Mesodermal cell (in vitro differentiated cells): ENCODE results near the gene TPM4.

Source experiments
- H3K27ac ChIP-seq: 2 replicates; pipeline ENCODE4 v1.7.0; 2013; ENCODE audit warnings: mild to moderate bottlenecking, low read depth, low read length, moderate library complexity; ENCODE audit not compliant: severe bottlenecking
- H3K36me3 ChIP-seq: 2 replicates; pipeline ENCODE4 v1.7.1; 2013; ENCODE audit warnings: mild to moderate bottlenecking, low read length, moderate library complexity; ENCODE audit not compliant: control insufficient read depth, insufficient read depth
- H3K4me1 ChIP-seq: one replicate; pipeline ENCODE4 v1.7.1; 2013; ENCODE audit warnings: mild to moderate bottlenecking, low read length; ENCODE audit not compliant: insufficient read depth, control insufficient read depth, poor library complexity, severe bottlenecking
- H3K4me3 ChIP-seq: 2 replicates; pipeline ENCODE4 v1.7.0; 2013; ENCODE audit warnings: low read length, control low read depth, mild to moderate bottlenecking; ENCODE audit not compliant: insufficient read depth, poor library complexity, severe bottlenecking; ENCODE audit errors: extremely low read depth
- H3K9me3 ChIP-seq: 2 replicates; pipeline ENCODE4 v1.7.1; 2013; ENCODE audit warnings: mild to moderate bottlenecking, low read length, moderate library complexity; ENCODE audit not compliant: control insufficient read depth
- whole genome bisulfite sequencing, 2 experiments: methylation state at CpG; one replicate each; pipeline ENCODE4 v1.1.5; 2013; ENCODE audit warnings: missing lambda C conversion rate in 2 of 2; ENCODE audit not compliant: insufficient coverage in 2 of 2; 5-methylcytosine and 5-hydroxymethylcytosine counted together

Gene TPM4

DNA sequence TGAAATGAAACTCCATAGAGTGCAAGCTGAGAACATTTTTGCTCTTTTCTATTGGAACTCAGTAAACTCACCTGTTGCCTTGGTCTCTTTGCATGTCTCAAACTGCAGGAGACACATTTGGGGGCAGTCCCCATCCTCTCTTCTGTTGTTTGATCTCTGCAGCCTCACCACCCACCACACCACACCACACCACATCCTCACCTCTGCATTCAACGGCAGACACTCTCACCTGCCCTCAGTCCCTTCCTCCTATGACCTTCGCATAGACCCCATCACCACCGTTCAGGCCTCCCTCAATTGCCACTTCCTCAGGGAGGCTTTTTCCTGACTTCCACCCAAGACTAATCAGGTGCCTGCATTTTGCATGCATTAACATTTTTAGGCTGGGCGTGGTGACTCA, 14.4 kb upstream of the TPM4 start:
- H3K36me3 ChIP-seq = no peaks in the 10 kb centered on the region
- H3K9me3 ChIP-seq = peaks cover 6% of the 10 kb centered on the region
- H3K4me3 ChIP-seq = no peak overlapping the region
- H3K4me1 ChIP-seq = peaks cover 14% of the 10 kb centered on the region
- H3K27ac ChIP-seq = no peak overlapping the region
- WGBS, 2 experiments = 62 to 76% methylated on average over 3 to 4 of the region's 4 CpGs

DNA sequence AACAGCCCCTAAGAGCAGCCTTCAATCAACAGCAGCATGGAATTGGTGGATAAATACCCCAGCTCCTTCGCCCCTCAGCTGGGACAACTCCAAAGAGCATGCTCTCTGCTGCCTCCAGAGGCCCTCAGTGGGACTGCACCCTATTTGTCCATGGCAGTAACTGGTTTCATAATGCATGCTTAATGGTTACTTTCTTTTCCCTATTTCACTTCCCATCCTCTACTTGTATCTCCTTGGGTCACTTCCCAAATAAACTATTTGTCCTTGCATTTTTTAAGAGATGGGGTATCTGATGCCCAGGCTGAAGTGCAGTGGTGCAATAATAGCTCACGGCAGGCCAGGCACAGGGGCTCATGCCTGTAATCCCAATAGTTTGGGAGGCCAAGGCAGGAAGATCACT, 13.5 kb upstream of the TPM4 start:
- Histone ChIP-seq H3K36me3 (no peaks in the 10 kb centered on the region), H3K9me3 (peaks cover 6% of the 10 kb centered on the region), H3K4me3 (no peak overlapping the region), H3K27ac (no peak overlapping the region), H3K4me1 (peaks cover 20% of the 10 kb centered on the region)
- 70 to 83% methylated on average over 2 of the region's 2 CpGs for WGBS, 2 experiments

DNA sequence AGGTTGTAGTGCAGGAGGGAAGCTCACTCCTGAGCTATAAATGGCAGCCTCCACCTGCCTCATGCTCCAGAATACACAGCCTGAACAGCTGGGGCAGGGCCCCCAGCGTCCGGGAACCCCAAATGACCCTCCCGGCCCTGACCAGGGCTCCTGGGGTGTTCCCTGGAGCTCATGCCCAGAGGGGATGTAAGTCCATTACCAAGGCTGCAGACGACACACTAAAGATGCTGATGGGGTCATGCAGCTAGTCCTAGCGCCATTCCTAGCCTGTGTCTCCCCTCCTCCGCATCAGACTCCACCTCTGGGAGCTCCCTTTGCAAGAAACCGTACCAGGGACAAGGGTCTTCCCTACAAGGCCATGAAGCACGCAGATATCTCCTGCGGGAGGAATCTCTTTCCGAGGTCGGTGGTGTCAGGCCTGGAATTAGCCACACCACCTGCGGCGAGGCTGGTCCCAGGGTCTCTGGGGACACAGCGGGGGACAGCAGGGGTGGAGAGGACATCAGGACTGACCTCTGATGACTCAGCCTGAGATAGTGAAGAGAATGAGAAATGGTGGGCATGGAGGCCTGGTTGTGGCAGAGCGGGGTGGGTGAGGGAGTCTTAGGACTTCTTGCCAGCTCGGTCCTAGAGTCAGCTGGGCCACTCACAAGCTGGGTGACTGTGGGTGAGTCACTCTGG, 11.9 kb upstream of the TPM4 start:
- peaks cover 21% of the 10 kb centered on the region for H3K4me1 ChIP-seq
- WGBS, 2 experiments = 87% methylated on average over 13 to 16 of the region's 16 CpGs
- H3K4me3 ChIP-seq = no peak overlapping the region
- H3K27ac ChIP-seq = no peak overlapping the region
- no peaks in the 10 kb centered on the region for H3K36me3 ChIP-seq
- peaks cover 6% of the 10 kb centered on the region for H3K9me3 ChIP-seq

DNA sequence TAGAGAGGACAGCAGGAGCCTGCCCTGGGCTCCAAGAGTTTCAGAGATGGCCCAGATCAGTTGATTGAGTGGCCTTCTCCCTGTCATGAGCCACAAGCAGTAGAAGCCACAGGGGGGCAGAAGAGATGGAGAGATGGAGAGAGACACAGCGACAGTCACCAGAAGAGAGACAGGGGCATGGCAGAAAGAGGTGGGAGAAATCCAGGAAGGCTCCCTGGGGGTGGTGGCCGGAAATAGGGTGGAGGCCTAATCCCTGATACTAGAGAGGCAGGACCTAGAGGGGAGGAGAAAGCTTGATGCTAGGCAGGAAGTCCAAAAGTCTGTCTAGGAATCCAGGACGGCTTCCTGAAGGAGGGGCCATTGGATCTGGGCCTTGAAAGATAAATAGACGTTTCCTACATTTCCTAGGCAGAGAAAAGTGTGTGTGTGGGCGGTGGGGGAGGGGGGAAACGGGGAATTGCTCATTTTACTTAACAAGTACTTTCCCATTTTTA, 9.6 kb upstream of the TPM4 start:
- Histone ChIP-seq H3K9me3 (no peaks in the 10 kb centered on the region), H3K36me3 (no peaks in the 10 kb centered on the region), H3K4me3 (no peak overlapping the region), H3K4me1 (peaks cover 21% of the 10 kb centered on the region), H3K27ac (peak overlapping the region; percentile 36)
- 46 to 64% methylated on average over 2 to 3 of the region's 6 CpGs for WGBS, 2 experiments

DNA sequence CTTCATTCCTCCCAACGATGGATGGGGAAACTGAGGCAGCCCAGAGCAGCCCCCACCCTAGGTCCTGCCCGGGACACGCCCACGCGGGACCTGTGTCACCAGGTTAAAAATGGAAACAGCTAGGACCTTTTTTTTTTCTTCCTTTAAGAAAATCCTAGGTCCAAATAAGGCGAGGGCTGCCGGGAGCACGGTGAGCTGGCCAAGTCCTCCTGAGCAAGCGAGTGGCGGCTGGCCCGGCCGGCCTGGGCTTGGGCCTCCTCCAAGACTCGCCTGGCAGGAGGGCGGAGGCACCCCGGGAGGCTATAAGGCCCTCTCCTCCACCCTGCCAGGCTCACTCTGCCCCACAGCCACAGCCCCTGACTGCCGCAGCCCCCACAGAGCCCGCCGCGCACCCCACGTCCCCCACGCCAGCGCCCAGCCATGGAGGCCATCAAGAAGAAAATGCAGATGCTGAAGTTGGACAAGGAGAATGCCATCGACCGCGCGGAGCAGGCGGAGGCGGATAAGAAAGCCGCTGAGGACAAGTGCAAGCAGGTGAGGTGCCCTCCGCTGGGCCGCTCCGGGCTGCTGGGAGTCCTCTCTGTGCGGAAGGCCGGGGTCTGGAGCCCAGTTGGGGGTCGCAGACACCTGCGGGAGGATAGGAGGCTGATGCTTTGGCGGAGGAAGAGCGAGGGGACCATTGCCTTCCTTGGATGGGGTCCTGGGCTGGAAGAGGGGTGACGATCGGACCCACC, 8.9 kb upstream of the TPM4 start:
- Histone ChIP-seq H3K9me3 (no peaks in the 10 kb centered on the region), H3K27ac (peak overlapping the region; percentile 36), H3K4me3 (no peak overlapping the region), H3K36me3 (no peaks in the 10 kb centered on the region), H3K4me1 (peaks cover 21% of the 10 kb centered on the region)
- 91 to 93% methylated on average over 32 of the region's 40 CpGs for WGBS, 2 experiments

DNA sequence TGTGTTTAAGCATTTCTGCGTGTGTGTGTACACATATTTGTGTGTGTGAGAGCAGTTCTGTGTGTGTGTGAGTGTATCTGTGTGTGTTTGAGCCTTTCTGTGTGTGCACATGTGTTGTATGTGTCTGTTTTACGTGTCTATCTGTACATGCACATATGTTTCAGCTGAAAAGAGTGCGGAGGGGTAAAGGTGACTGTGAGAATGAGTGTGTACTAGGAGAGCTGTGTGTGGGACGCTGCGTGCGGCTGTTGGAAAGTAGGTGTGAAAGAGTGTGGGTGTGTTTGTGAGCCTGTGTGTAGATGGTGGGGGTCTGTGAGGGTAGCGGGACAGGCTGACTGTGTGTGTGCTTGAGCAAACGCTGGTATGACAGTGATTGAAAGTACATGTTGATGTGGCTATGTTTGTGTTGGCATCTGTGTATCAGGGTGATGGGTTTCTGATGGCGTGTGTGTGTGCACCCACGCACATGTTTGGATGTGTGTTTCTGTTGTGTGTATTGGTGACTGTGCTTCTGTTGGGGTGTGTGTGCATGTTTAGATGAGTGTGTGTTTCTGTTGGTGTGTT, 7.5 kb upstream of the TPM4 start:
- WGBS, 2 experiments = 81 to 98% methylated on average over 6 to 9 of the region's 10 CpGs
- H3K27ac ChIP-seq = no peak overlapping the region
- H3K4me1 ChIP-seq = peaks cover 21% of the 10 kb centered on the region
- no peaks in the 10 kb centered on the region for H3K36me3 ChIP-seq
- H3K4me3 ChIP-seq = no peak overlapping the region
- no peaks in the 10 kb centered on the region for H3K9me3 ChIP-seq

DNA sequence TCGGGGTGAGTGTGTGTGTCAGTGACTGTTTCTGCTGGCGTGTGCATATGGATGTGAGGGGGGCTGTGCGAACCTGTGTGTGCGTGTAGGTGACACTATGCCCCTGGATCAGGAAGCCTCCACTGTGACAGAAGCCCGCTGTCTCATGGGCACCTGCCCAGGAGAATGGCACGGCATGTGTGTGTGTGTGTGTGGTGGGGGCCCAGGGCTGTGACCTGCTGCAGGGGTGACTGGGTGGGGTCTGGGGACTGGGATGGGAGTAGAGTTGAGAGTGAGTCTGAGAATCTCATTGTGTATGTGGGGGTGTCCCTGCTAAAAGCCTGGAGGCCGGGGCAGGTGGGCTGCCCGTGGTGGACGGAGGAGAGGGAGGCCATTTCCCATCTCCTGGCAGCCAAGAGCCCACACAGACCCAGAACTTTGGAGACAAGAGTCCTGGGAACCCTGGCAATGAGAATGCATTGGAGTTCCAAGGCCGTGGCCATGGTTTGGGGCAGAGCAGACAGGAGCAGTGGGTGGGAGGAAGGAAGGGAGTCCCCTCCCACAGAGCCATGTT, 6.4 kb upstream of the TPM4 start:
- H3K27ac ChIP-seq = no peak overlapping the region
- no peak overlapping the region for H3K4me3 ChIP-seq
- WGBS, 2 experiments = 94 to 96% methylated on average over 8 to 9 of the region's 10 CpGs

DNA sequence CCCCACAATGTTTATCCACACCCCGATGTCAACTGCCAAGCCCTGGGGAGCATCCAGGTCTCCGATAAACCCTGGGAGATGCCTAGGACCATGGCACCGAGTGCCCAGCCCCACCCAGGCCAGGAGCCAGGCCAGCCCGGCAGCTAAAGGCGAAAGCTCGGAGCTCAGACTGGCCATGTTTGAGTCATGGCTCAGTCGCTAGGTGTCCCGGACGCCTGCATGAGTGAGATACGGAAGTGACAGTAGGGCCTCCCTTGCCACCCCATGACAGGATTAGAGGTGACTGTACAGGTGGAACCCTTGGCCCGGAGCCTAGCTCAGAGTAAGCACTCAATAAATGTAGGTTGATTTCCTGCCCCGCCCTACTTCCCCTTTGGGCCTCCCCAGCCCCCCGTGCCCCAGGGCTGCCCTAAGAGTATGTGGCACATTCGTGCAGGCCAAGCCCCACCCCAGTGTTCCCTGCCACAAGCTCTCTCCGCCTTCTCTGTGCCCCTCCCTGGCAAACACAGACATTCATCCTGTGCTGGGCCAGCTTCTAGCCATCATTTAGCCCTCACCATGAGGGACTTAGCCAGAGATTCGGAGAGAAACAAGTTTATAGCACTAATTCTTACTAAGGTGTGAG, 5.8 kb upstream of the TPM4 start:
- WGBS, 2 experiments = 92% methylated on average over 16 of the region's 16 CpGs
- Histone ChIP-seq H3K4me3 (no peak overlapping the region), H3K4me1 (peaks cover 19% of the 10 kb centered on the region), H3K9me3 (no peaks in the 10 kb centered on the region), H3K36me3 (no peaks in the 10 kb centered on the region), H3K27ac (no peak overlapping the region)

More for the DNA sequence above, 6.4 kb upstream of the TPM4 start:
- Histone ChIP-seq H3K4me1 (peaks cover 21% of the 10 kb centered on the region), H3K9me3 (no peaks in the 10 kb centered on the region), H3K36me3 (no peaks in the 10 kb centered on the region)

DNA sequence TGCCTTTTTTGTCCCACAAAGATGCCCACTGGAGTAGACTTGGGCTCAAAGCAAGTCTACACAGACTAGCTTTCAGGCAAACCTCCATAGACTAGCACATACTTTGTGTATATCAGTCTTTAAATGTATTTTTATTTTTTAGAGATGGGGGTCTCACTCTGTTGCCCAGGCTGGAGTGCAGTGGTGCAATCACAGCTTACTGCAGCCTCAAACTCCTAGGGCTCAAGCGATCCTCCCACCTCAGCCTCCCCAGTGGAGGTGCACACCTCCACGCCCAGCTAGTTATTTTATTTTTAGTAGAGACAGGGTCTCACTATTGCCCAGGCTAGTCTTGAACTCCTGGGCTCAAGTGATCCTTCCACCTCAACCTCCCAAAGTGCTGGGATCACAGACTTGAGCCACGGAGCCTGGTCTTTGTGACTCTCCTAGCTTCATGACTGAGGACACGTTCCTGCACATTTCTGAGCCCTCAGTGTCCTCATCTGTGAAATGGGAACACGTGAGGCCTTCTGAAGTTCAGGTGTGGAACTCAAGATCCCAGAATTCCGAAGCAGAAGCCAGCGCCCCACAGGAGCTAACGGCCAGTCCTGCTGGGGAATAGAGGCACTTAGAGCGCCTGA, 5.1 kb upstream of the TPM4 start:
- Histone ChIP-seq H3K9me3 (no peaks in the 10 kb centered on the region), H3K4me3 (no peak overlapping the region), H3K4me1 (peaks cover 19% of the 10 kb centered on the region), H3K36me3 (no peaks in the 10 kb centered on the region), H3K27ac (peak overlapping the region; percentile 73)
- WGBS, 2 experiments = 85 to 87% methylated on average over 7 to 9 of the region's 9 CpGs

DNA sequence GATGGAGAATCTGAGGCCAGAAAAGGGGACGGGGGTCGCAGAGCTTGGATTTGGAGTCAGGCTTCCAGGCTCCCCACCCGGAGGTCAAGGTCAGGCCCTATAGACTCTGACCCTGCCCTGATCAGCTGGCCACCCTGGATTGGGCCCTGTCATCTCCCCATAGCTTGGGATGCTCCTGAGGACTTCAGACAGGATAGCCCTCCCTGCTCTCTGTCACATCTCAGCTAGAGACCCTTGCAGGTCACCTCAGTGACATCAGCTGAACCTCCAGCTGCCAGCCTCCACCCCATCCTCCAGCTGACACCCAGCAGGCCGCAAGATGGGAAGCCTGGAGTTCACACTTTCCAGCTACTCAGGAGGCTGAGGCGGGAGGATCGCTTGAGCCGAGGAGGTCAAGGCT, 2.8 kb upstream of the TPM4 start:
- Histone ChIP-seq H3K9me3 (no peaks in the 10 kb centered on the region), H3K27ac (peak overlapping the region; percentile 62), H3K36me3 (peaks cover 9% of the 10 kb centered on the region), H3K4me3 (no peak overlapping the region), H3K4me1 (peaks cover 9% of the 10 kb centered on the region)
- 90% methylated on average over 4 to 6 of the region's 7 CpGs for WGBS, 2 experiments
